Common myeloid progenitor, CD34-positive (primary cell): ENCODE measurements around the gene NDUFA9.
A peak's percentile ranks its signal among the peaks of the same experiment; 100 is the strongest.

ENCODE experiments used
- CTCF ChIA-PET: fragments of 350-600 bp; sonication (Branson Sonifier 250); formaldehyde crosslinking; loops from one replicate; lab custom pipeline; 2021; ENCODE audit warnings: antibody characterized with exemption; lab: Charles Lee
- POLR2A ChIA-PET: fragments of 350-600 bp; sonication (Branson Sonifier 250); formaldehyde crosslinking; loops from one replicate; lab custom pipeline; 2021; ENCODE audit warnings: antibody characterized with exemption; lab: Charles Lee
- DNase-seq, 3 donors: peaks; one replicate each; pipeline versions ENCODE4 v3.0.0 to v3.0.0-alpha.2; 2013
- H3K27ac ChIP-seq, 2 experiments: 1 replicate in 1 of 2; 2 replicates in 1 of 2; pipeline ENCODE4 v1.7.0; 2013; ENCODE audit warnings: inconsistent platforms in 2 of 2, low read length in 2 of 2, mild to moderate bottlenecking in 2 of 2, low read depth in 1 of 2, moderate library complexity in 1 of 2; ENCODE audit not compliant: severe bottlenecking in 2 of 2, insufficient read depth in 1 of 2, poor library complexity in 1 of 2
- H3K27me3 ChIP-seq, 5 experiments: replicated peaks in 2 of 5; 1 replicate in 3 of 5; 2 replicates in 2 of 5; pipeline versions ENCODE4 v1.6.1 to v1.7.0; 2013; ENCODE audit warnings: low read length in 4 of 5, mild to moderate bottlenecking in 2 of 5, moderate library complexity in 2 of 5, inconsistent platforms in 1 of 5; ENCODE audit not compliant: insufficient read depth in 5 of 5, control insufficient read depth in 4 of 5
- H3K36me3 ChIP-seq, 4 experiments: 1 replicate in 2 of 4; 2 replicates in 2 of 4; pipeline versions ENCODE4 v1.6.1 to v1.7.0; 2013; ENCODE audit warnings: low read length in 3 of 4, control low read depth in 1 of 4, mild to moderate bottlenecking in 1 of 4; ENCODE audit not compliant: control insufficient read depth in 4 of 4, insufficient read depth in 4 of 4
- H3K4me1 ChIP-seq, 4 experiments: 1 replicate in 3 of 4; 2 replicates in 1 of 4; pipeline versions ENCODE4 v1.6.1 to v1.7.1; 2013; ENCODE audit warnings: low read length in 3 of 4, mild to moderate bottlenecking in 3 of 4, control low read depth in 1 of 4, inconsistent platforms in 1 of 4, moderate library complexity in 1 of 4; ENCODE audit not compliant: control insufficient read depth in 4 of 4, insufficient read depth in 4 of 4; ENCODE audit errors: control extremely low read depth in 1 of 4
- H3K4me3 ChIP-seq, 7 experiments: 1 replicate in 4 of 7; 2 replicates in 3 of 7; pipeline versions ENCODE4 v1.5.1 to v1.7.0; 2013; ENCODE audit warnings: mild to moderate bottlenecking in 7 of 7, low read length in 6 of 7, moderate library complexity in 6 of 7, inconsistent platforms in 2 of 7, low read depth in 2 of 7, control low read depth in 1 of 7; ENCODE audit not compliant: insufficient read depth in 4 of 7, control insufficient read depth in 1 of 7; ENCODE audit errors: extremely low read depth in 1 of 7
- H3K9me3 ChIP-seq, 5 experiments: 1 replicate in 4 of 5; 2 replicates in 1 of 5; pipeline versions ENCODE4 v1.6.1 to v1.7.1; 2013; ENCODE audit warnings: low read length in 4 of 5, mild to moderate bottlenecking in 2 of 5, inconsistent platforms in 1 of 5, low read depth in 1 of 5, moderate library complexity in 1 of 5; ENCODE audit not compliant: control insufficient read depth in 4 of 5, insufficient read depth in 2 of 5; ENCODE audit errors: control extremely low read depth in 1 of 5
- WGBS: methylation state at CpG from one replicate; pipeline ENCODE4 v1.1.5; 2013; ENCODE audit not compliant: insufficient coverage; 5-methylcytosine and 5-hydroxymethylcytosine counted together

The NDUFA9 gene

DNA sequence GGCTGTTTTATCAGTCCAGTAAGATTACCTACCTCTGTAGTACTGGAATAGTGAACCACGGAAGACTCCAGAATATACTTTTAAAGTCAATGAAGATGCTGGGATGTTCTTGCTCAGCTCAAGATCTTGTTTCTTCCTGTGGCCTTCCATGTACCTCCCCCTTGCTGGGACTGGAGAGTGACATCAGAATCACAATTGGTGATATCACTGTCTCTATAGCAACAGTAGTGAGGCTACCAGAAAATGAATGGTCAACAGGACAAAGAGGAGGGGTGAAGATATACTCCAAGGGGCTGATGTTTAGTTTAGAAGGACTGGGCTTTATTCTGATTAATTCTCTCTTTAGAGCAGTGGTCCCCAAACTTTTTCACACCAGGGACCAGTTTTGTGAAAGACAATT, 3.9 kb upstream of the NDUFA9 start:
- no peak overlapping the region for H3K27ac ChIP-seq
- ChIA-PET CTCF (interaction anchor here (1.8 kb wide), 1 partner anchor 39 kb away, joined by 4 read pairs; no protein-coding TSS in a partner anchor), POLR2A (no interaction called here)
- H3K4me1 ChIP-seq, result peaks cover 7 to 20% (median 15%) of the 10 kb centered on the region in 4 experiments
- no peaks in the 10 kb centered on the region for H3K27me3 ChIP-seq
- WGBS, result 83% methylated on average over 1 of the region's 1 CpG
- DNase-seq, result no peak
- H3K4me3 ChIP-seq, result no peak overlapping the region
- no peaks in the 10 kb centered on the region for H3K36me3 ChIP-seq
- H3K9me3 ChIP-seq, result no peaks in the 10 kb centered on the region

- 55% methylated on average over 2 of the region's 4 CpGs for WGBS
- peak overlapping the region in 1 of 2 experiments; percentile 87 for H3K27ac ChIP-seq
- CTCF ChIA-PET, result interaction anchor here (0.7 to 1.7 kb wide), 3 partner anchors 10 to 173 kb away, joined by 3 to 5 read pairs (median 3); no protein-coding TSS in a partner anchor
- peaks cover 0 to 3% (median 0%) of the 10 kb centered on the region in 4 experiments for H3K36me3 ChIP-seq
- peak overlapping the region; percentile 83 to 100 (median 92) for H3K4me3 ChIP-seq
- H3K4me1 ChIP-seq, result peaks cover 10 to 26% (median 20%) of the 10 kb centered on the region in 4 experiments
- POLR2A ChIA-PET, result no interaction called here
- no peaks in the 10 kb centered on the region for H3K9me3 ChIP-seq
- DNase-seq, result peak; percentile 48 to 85 (median 79)
- H3K27me3 ChIP-seq, result no peaks in the 10 kb centered on the region
Measured at GRCh38 chr12:4648104-4648500, 812 bp upstream of the NDUFA9 start.

DNA sequence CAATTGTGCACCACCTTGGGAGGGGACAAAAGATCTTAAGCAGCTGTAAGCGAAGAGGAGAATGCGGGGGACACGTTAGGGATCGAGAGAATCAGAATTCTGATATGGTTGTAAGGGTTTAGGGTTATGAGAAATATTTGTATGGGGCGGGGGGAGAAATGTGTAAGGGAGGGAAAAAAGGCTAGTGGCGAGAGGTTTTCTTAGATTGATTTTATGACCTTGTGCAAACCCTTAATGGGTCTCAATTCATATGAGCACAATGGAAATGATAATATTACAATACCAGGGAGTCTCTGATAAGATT, 396 bp downstream of the NDUFA9 start:
- peaks cover 0 to 7% (median 3%) of the 10 kb centered on the region in 4 experiments for H3K36me3 ChIP-seq
- H3K4me1 ChIP-seq, result peaks cover 10 to 26% (median 20%) of the 10 kb centered on the region in 4 experiments
- ChIA-PET CTCF (interaction anchor here (0.6 to 1.5 kb wide), 4 partner anchors 18 to 110 kb away, joined by 3 to 4 read pairs (median 3); no protein-coding TSS in a partner anchor), POLR2A (no interaction called here)
- no peaks in the 10 kb centered on the region for H3K9me3 ChIP-seq
- no peaks in the 10 kb centered on the region for H3K27me3 ChIP-seq
- peak overlapping the region; percentile 83 to 100 (median 90) for H3K4me3 ChIP-seq
- no peak for DNase-seq
- peak overlapping the region; percentile 73 to 87 for H3K27ac ChIP-seq
- 0% methylated on average over 3 of the region's 6 CpGs for WGBS

DNA sequence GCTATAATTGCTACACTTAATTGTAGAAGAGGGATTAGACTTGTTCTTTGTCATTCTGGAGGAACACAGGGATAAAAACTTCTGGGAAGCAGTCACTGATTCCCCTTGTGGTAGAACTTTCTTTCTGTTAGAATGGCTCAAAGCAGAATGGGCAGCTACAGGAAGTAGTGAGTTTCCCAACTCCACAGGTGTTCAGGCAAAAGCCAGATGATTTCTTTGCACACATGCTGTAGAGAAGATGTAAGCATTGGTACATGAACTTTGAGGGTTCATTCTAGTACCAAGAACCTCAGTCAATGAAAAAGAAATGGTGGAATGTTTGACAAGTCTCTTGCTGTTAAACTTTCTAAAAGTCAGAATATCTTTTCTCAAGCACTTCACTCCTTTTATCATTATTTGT, 4.3 kb downstream of the NDUFA9 start:
- Histone ChIP-seq H3K27ac (no peak overlapping the region), H3K27me3 (no peaks in the 10 kb centered on the region), H3K4me1 (peaks cover 9 to 19% (median 14%) of the 10 kb centered on the region in 4 experiments), H3K9me3 (no peaks in the 10 kb centered on the region), H3K36me3 (peaks cover 11 to 37% (median 27%) of the 10 kb centered on the region in 4 experiments), H3K4me3 (no peak overlapping the region)
- POLR2A ChIA-PET, result no interaction called here
- DNase-seq, result no peak
- CTCF ChIA-PET, result no interaction called here

DNA sequence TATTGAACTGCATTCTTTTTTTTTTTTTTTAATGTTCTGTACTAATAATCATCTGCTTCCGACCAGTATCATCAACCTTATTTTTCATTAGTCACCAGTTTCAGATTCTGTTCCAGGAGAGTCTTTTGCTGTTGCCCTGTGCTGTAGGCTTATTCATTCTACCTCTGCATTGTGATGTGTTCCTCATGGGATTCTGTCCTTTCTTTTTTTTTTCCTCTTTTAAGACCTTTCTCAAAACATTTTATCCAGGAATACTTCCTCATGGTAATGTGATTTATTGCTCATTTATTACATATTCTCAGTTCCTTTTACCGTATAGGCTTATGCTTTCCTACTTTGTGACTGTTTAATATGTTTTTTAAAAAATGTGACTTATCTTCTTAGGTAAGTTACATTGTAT, 4.8 kb downstream of the NDUFA9 start:
- no CpG with 5 or more reads among the region's 2 CpGs for WGBS
- H3K27me3 ChIP-seq, result no peaks in the 10 kb centered on the region
- H3K36me3 ChIP-seq, result peaks cover 11 to 41% (median 28%) of the 10 kb centered on the region in 4 experiments
- no peak for DNase-seq
- no peak overlapping the region for H3K27ac ChIP-seq
- ChIA-PET POLR2A (no interaction called here), CTCF (no interaction called here)
- peaks cover 7 to 14% (median 11%) of the 10 kb centered on the region in 4 experiments for H3K4me1 ChIP-seq
- no peaks in the 10 kb centered on the region for H3K9me3 ChIP-seq
- no peak overlapping the region for H3K4me3 ChIP-seq

- CTCF ChIA-PET, result interaction anchor here (1.0 kb wide), 1 partner anchor 47 kb away, joined by 5 read pairs; no protein-coding TSS in a partner anchor
- POLR2A ChIA-PET, result no interaction called here
- DNase-seq, result no peak
- no peaks in the 10 kb centered on the region for H3K27me3 ChIP-seq
- WGBS, result 72% methylated on average over 3 of the region's 3 CpGs
- no peak overlapping the region for H3K4me3 ChIP-seq
- peaks cover 33 to 87% (median 61%) of the 10 kb centered on the region in 4 experiments for H3K36me3 ChIP-seq
- H3K4me1 ChIP-seq, result peaks cover 0 to 2% (median 0%) of the 10 kb centered on the region in 4 experiments
- H3K27ac ChIP-seq, result no peak overlapping the region
- no peaks in the 10 kb centered on the region for H3K9me3 ChIP-seq
Measured at GRCh38 chr12:4663971-4664505, 15.1 kb downstream of the NDUFA9 start.

GRCh38 chr12:4665236-4665635, 16.3 kb downstream of the NDUFA9 start:
- no peaks in the 10 kb centered on the region for H3K27me3 ChIP-seq
- ChIA-PET CTCF (no interaction called here), POLR2A (no interaction called here)
- H3K4me1 ChIP-seq, result peaks cover 0 to 2% (median 0%) of the 10 kb centered on the region in 4 experiments
- H3K9me3 ChIP-seq, result no peaks in the 10 kb centered on the region
- no peak overlapping the region for H3K27ac ChIP-seq
- no peak for DNase-seq
- no peak overlapping the region for H3K4me3 ChIP-seq
- H3K36me3 ChIP-seq, result peaks cover 30 to 87% (median 58%) of the 10 kb centered on the region in 4 experiments
- WGBS, result 100% methylated on average over 1 of the region's 3 CpGs
